GM10266 (cell line): ENCODE measurements around the gene COMT.

ENCODE experiments used
- DNase-seq: peaks from one replicate; pipeline ENCODE4 v3.0.0; 2012; ENCODE audit errors: extremely low spot score
- TF ChIP-seq, protein P1 (sequence below): IDR thresholded peaks from 2 replicates; pipeline ENCODE4 v1.5.1; 2012; ENCODE audit warnings: mild to moderate bottlenecking, low read depth; ENCODE audit not compliant: control insufficient read depth, insufficient read depth; ENCODE audit errors: missing control alignments

The COMT gene

GRCh38 chr22:20001082-20001638 is 59.6 kb downstream of the COMT start:
- no peak for DNase-seq
- TF ChIP-seq, protein P1, sequence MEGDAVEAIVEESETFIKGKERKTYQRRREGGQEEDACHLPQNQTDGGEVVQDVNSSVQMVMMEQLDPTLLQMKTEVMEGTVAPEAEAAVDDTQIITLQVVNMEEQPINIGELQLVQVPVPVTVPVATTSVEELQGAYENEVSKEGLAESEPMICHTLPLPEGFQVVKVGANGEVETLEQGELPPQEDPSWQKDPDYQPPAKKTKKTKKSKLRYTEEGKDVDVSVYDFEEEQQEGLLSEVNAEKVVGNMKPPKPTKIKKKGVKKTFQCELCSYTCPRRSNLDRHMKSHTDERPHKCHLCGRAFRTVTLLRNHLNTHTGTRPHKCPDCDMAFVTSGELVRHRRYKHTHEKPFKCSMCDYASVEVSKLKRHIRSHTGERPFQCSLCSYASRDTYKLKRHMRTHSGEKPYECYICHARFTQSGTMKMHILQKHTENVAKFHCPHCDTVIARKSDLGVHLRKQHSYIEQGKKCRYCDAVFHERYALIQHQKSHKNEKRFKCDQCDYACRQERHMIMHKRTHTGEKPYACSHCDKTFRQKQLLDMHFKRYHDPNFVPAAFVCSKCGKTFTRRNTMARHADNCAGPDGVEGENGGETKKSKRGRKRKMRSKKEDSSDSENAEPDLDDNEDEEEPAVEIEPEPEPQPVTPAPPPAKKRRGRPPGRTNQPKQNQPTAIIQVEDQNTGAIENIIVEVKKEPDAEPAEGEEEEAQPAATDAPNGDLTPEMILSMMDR = no peak

DNA sequence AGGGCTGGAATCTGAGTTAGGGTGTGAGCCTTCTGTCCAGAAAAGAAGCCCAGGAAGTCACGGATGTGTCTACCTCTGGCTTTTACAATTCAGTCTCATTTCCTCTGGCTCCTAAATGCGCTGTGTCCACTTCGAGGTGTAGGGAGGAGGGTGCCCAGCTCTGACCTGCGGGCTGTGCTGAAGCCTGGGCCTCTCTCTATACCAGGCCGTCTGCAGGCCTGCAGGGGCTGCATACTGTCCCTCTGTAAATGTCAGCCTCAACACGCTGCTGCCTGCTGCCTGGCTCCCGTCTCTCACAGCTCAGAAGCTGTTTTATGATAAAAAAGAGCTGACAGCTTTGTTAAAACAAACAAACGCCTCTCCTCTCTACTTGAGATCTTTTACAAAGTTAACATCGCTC is 60.6 kb downstream of the COMT start:
- DNase-seq = no peak
- TF ChIP-seq, protein P1 = no peak

DNA sequence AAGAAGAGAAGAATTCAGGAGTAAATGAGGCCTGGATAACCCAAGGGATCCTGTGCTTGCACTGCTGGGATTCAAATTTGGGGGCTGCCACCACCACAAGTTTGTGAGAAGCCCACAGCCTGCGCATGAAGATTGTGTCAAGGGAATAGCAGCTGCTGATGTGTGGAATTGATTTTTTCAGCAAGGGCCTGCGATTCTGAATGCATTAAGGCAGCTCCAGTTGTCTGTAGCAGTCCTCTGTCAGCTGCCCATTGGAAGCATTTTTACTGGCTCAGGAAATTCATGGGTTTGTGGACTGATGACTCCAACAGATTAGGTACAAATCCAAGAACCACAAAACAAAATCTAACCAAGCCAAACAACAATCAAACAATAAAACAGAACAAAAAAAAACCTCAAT is 61.1 kb downstream of the COMT start:
- DNase-seq = no peak
- TF ChIP-seq, protein P1 = no peak

DNA sequence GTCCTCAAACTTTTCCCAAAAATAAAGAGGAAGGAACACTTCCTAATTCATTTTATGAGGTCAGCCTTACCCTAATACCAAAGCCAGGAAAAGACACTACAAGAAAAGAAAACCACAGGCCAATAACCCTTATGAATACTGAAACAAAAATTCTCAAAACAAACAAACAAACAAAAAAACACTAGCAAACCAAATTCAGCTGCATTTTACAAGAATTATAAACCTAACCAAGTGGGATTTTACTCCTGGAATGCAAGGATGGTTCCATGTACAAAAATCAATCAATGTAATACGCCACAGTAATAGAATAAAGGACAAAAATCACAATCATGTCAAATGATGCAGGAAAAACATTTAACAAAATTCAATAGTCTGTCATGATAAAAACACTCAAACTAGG is 61.7 kb downstream of the COMT start:
- no peak for DNase-seq
- TF ChIP-seq, protein P1 = no peak

DNA sequence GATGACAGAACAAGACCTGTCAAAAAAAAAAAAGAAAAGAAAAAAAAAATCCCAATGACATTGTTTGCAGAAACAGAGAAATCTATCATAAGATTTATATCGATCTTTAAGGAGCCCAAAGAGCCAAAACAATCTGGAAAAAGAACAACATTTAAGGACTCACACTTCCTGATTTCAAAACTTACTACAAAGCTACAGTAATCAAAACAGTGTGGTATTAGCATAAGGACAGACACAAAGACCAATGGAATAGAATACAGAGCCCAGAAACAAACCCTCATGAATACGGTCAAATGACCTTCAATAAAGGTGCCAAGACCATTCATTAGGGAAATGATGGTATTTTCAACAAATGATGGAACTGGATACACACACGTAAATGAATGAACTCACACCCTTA is 62.9 kb downstream of the COMT start:
- TF ChIP-seq, protein P1 = no peak
- no peak for DNase-seq

- TF ChIP-seq, protein P1 = no peak
- no peak for DNase-seq
These were observed 66.8 kb downstream of the COMT start for GRCh38 chr22:20008221-20008995.

- TF ChIP-seq, protein P1 = no peak
- no peak for DNase-seq
These were observed 67.5 kb downstream of the COMT start for GRCh38 chr22:20009018-20009491.
